Testis (tissue), 3 donors: ENCODE measurements around the gene ZNF532. TPM values are rescaled to one million over a fixed set of nuclear protein-coding genes. Genes with fewer than 3 reads are reported as not detected.
"Not testable (repeated sequence)": the region's sequence is repeated elsewhere in the genome, so short reads cannot be mapped to it uniquely, and the experiment has no call there.

Source experiments
- DNase-seq: peaks from one replicate; pipeline ENCODE4 v3.0.0-alpha.2; 2019
- H3K27ac ChIP-seq, 2 donors: fragments of 200-600 bp; sonication (generic); one replicate each; pipeline ENCODE4 v1.5.1; 2019
- H3K27me3 ChIP-seq: fragments of 200-600 bp; sonication (generic); one replicate; pipeline ENCODE4 v1.5.1; 2019
- H3K36me3 ChIP-seq: fragments of 200-600 bp; sonication (generic); one replicate; pipeline ENCODE4 v1.5.1; 2017; ENCODE audit warnings: low read depth; ENCODE audit errors: missing control alignments
- H3K4me1 ChIP-seq: fragments of 200-600 bp; sonication (generic); one replicate; pipeline ENCODE4 v1.5.1; 2019
- H3K4me3 ChIP-seq, 2 donors: fragments of 200-600 bp; sonication (generic); one replicate each; pipeline ENCODE4 v1.5.1; 2017 to 2019
- H3K9me3 ChIP-seq: fragments of 200-600 bp; sonication (generic); one replicate; pipeline ENCODE4 v1.5.1; 2017
- CTCF ChIP-seq, 3 experiments: fragments of 450-650 bp in 2 of 3; fragments of 200-600 bp in 1 of 3; sonication (generic) in 1 of 3; IDR thresholded peaks; one replicate each; pipeline ENCODE4 v1.5.1; 2016 to 2019; ENCODE audit warnings: antibody characterized with exemption in 3 of 3, mild to moderate bottlenecking in 2 of 3, moderate library complexity in 1 of 3
- POLR2A ChIP-seq: fragments of 450-650 bp; IDR thresholded peaks from one replicate; pipeline ENCODE4 v1.6.1; 2017; ENCODE audit warnings: antibody characterized with exemption, mild to moderate bottlenecking, moderate library complexity
- WGBS, 2 donors: methylation state at CpG; one replicate each; pipeline ENCODE4 v1.1.5; 2018; 5-methylcytosine and 5-hydroxymethylcytosine counted together
- intact Hi-C: fragments of 100-400 bp; cut with DNase I; formaldehyde crosslinking; loops from one replicate; pipeline ENCODE4 v1.15.1; 2023; ENCODE audit warnings: low total_unique reads
- polyA plus RNA-seq: library from polyadenylated mRNA; stranded (reverse); fragments of 350-450 nt; fragmentation: Illumina TruSeq; extraction: RNeasy Lipid Tissue Mini Kit (QIAGEN cat#74804); gene quantifications from one replicate; pipeline ENCODE4 v1.2.3, GENCODE V29; 2014; ENCODE audit warnings: low read depth, low replicate concordance; ENCODE audit not compliant: insufficient read depth
- total RNA-seq, 2 donors: library from RNA; depleted of rRNA; stranded (reverse); fragments of >200 nt; gene quantifications; one replicate each; pipeline ENCODE4 v1.2.3, GENCODE V29; 2016

ZNF532 gene
- total and polyA plus RNA-seq, 3 donors from 2014 or later = 64.0 to 131 (median 122) TPM

- TF ChIP-seq POLR2A = no peak
- no peak for TF ChIP-seq CTCF (IDR thresholded peaks at IDR 0.05)
- no peak overlapping the region for H3K4me3 ChIP-seq
- H3K27ac ChIP-seq = peak overlapping the region in 1 of 2 donors; percentile 60
- H3K27me3 ChIP-seq = no peaks in the 10 kb centered on the region
- 62 to 67% methylated on average over 10 of the region's 10 CpGs for WGBS, 2 donors
- no peak for DNase-seq
- H3K36me3 ChIP-seq = no peaks in the 10 kb centered on the region
- no peaks in the 10 kb centered on the region for H3K9me3 ChIP-seq
- intact Hi-C loops = no loop called here
- H3K4me1 ChIP-seq = peaks cover 4% of the 10 kb centered on the region
Measured at GRCh38 chr18:59022167-59022945, 157.7 kb downstream of the ZNF532 start.

- Histone ChIP-seq H3K36me3 (no peaks in the 10 kb centered on the region), H3K4me1 (peaks cover 4% of the 10 kb centered on the region), H3K4me3 (no peak overlapping the region), H3K27me3 (no peaks in the 10 kb centered on the region), H3K27ac (peak overlapping the region in 1 of 2 donors; percentile 2), H3K9me3 (no peaks in the 10 kb centered on the region)
- TF ChIP-seq POLR2A = no peak
- no peak for TF ChIP-seq CTCF (IDR thresholded peaks at IDR 0.05)
- WGBS, 2 donors = 48 to 50% methylated on average over 3 of the region's 3 CpGs
- no peak for DNase-seq
- intact Hi-C loops = no loop called here
Measured at GRCh38 chr18:59024829-59025228, 160.2 kb downstream of the ZNF532 start.

GRCh38 chr18:59025532-59025931, 160.9 kb downstream of the ZNF532 start:
- H3K9me3 ChIP-seq, H3K36me3 ChIP-seq, intact Hi-C loops, H3K27me3 ChIP-seq, H3K4me1 ChIP-seq, H3K4me3 ChIP-seq, DNase-seq: not testable (repeated sequence)
- WGBS, 2 donors = 93 to 96% methylated on average over 2 of the region's 2 CpGs
- H3K27ac ChIP-seq = peak overlapping the region in 1 of 2 donors; percentile 2

- no peak for DNase-seq
- 91 to 98% methylated on average over 6 of the region's 6 CpGs for WGBS, 2 donors
- no peak overlapping the region for H3K27ac ChIP-seq
- peaks cover 4% of the 10 kb centered on the region for H3K4me1 ChIP-seq
- no peak overlapping the region for H3K4me3 ChIP-seq
- no peaks in the 10 kb centered on the region for H3K9me3 ChIP-seq
- H3K36me3 ChIP-seq = no peaks in the 10 kb centered on the region
- TF ChIP-seq CTCF (IDR thresholded peaks at IDR 0.05) = no peak
- no peak for TF ChIP-seq POLR2A
- intact Hi-C loops = no loop called here
- H3K27me3 ChIP-seq = no peaks in the 10 kb centered on the region
Measured at GRCh38 chr18:59026364-59026763, 161.7 kb downstream of the ZNF532 start.

- TF ChIP-seq POLR2A (no peak), CTCF (IDR thresholded peaks at IDR 0.05) (no peak)
- DNase-seq = no peak
- intact Hi-C loops = no loop called here
- Histone ChIP-seq H3K9me3 (no peaks in the 10 kb centered on the region), H3K27me3 (no peaks in the 10 kb centered on the region), H3K4me1 (peaks cover 4% of the 10 kb centered on the region), H3K36me3 (no peaks in the 10 kb centered on the region), H3K4me3 (no peak overlapping the region), H3K27ac (no peak overlapping the region)
- 90 to 91% methylated on average over 12 of the region's 12 CpGs for WGBS, 2 donors
Measured at GRCh38 chr18:59026831-59027410, 162.2 kb downstream of the ZNF532 start.
